ENCODE measurements around the gene PTPRN2.

DNA sequence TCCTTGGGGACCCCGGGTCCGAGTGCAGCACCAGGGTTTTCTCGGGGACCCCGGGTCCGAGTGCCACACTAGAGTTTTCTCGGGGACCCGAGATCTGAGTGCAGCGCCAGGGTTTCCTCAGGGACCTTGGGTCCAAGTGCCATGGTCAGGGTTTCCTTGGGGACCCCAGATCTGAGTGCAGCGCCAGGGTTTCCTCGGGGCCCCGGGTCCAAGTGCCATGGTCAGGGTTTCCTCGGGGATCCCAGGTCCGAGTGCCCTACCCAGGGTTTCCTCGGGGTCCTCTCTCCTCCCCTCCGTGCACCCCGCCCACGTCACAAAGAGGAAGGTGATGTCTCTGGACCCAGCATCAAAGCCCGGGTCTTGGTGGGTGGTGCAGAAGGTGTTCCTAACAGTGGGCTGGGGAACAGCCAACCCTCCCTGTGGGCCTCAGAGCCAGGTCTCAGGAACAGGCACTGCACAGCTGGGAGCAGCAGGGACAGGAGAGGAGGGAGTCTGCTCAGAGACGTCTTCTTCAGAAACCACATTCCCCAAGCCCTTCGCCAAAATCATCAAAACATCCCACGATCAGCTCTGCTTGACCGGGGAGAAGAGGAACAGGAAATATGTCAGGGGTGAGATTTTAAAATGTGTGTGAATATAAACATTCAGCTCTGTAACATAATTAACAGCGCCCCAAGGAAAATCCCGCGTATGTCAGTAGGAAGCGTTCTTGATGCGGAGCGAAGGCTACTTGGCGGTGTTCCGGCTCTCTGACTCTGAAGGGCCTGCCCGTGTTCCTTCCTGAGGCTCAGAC, 710.1 kb downstream of the PTPRN2 start:
- TF ChIP-seq, protein P1, sequence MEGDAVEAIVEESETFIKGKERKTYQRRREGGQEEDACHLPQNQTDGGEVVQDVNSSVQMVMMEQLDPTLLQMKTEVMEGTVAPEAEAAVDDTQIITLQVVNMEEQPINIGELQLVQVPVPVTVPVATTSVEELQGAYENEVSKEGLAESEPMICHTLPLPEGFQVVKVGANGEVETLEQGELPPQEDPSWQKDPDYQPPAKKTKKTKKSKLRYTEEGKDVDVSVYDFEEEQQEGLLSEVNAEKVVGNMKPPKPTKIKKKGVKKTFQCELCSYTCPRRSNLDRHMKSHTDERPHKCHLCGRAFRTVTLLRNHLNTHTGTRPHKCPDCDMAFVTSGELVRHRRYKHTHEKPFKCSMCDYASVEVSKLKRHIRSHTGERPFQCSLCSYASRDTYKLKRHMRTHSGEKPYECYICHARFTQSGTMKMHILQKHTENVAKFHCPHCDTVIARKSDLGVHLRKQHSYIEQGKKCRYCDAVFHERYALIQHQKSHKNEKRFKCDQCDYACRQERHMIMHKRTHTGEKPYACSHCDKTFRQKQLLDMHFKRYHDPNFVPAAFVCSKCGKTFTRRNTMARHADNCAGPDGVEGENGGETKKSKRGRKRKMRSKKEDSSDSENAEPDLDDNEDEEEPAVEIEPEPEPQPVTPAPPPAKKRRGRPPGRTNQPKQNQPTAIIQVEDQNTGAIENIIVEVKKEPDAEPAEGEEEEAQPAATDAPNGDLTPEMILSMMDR (IDR thresholded peaks at IDR 0.05; ENCODE audit: extremely low read depth in 1 of 2, insufficient read depth in 1 of 2, low read depth in 1 of 2, low read length in 2 of 2) = no peak
- TF ChIP-seq EZH2 (IDR thresholded peaks at IDR 0.05; ENCODE audit: borderline replicate concordance, low read depth, low read length, severe bottlenecking) (no peak), POLR2A (IDR thresholded peaks at IDR 0.05; ENCODE audit: low read depth, low read length) (no peak), POLR2AphosphoS5 (IDR thresholded peaks at IDR 0.05; ENCODE audit: insufficient read depth, low read depth, low read length) (no peak), JUN (IDR thresholded peaks at IDR 0.05; ENCODE audit: borderline replicate concordance, insufficient read depth, insufficient read length, low read depth) (no peak), FOS (IDR thresholded peaks at IDR 0.05; ENCODE audit: borderline replicate concordance, insufficient read depth, low read length) (no peak)
- TF ChIP-seq, protein P2, sequence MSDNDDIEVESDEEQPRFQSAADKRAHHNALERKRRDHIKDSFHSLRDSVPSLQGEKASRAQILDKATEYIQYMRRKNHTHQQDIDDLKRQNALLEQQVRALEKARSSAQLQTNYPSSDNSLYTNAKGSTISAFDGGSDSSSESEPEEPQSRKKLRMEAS (IDR thresholded peaks at IDR 0.05; ENCODE audit: insufficient read depth, insufficient read length) = no peak

Data from endothelial cell of umbilical vein (primary cell).